Common myeloid progenitor, CD34-positive (primary cell): ENCODE results near the gene ARHGAP22.

Experiments
- CTCF ChIA-PET: fragments of 350-600 bp; sonication (Branson Sonifier 250); formaldehyde crosslinking; loops from one replicate; lab custom pipeline; 2021; ENCODE audit warnings: antibody characterized with exemption; lab: Charles Lee
- POLR2A ChIA-PET: fragments of 350-600 bp; sonication (Branson Sonifier 250); formaldehyde crosslinking; loops from one replicate; lab custom pipeline; 2021; ENCODE audit warnings: antibody characterized with exemption; lab: Charles Lee
- DNase-seq, 3 donors: peaks; one replicate each; pipeline versions ENCODE4 v3.0.0 to v3.0.0-alpha.2; 2013
- H3K27ac ChIP-seq, 2 experiments: 1 replicate in 1 of 2; 2 replicates in 1 of 2; pipeline ENCODE4 v1.7.0; 2013; ENCODE audit warnings: inconsistent platforms in 2 of 2, low read length in 2 of 2, mild to moderate bottlenecking in 2 of 2, low read depth in 1 of 2, moderate library complexity in 1 of 2; ENCODE audit not compliant: severe bottlenecking in 2 of 2, insufficient read depth in 1 of 2, poor library complexity in 1 of 2
- H3K27me3 ChIP-seq, 5 experiments: replicated peaks in 2 of 5; 1 replicate in 3 of 5; 2 replicates in 2 of 5; pipeline versions ENCODE4 v1.6.1 to v1.7.0; 2013; ENCODE audit warnings: low read length in 4 of 5, mild to moderate bottlenecking in 2 of 5, moderate library complexity in 2 of 5, inconsistent platforms in 1 of 5; ENCODE audit not compliant: insufficient read depth in 5 of 5, control insufficient read depth in 4 of 5
- H3K36me3 ChIP-seq, 4 experiments: 1 replicate in 2 of 4; 2 replicates in 2 of 4; pipeline versions ENCODE4 v1.6.1 to v1.7.0; 2013; ENCODE audit warnings: low read length in 3 of 4, control low read depth in 1 of 4, mild to moderate bottlenecking in 1 of 4; ENCODE audit not compliant: control insufficient read depth in 4 of 4, insufficient read depth in 4 of 4
- H3K4me1 ChIP-seq, 4 experiments: 1 replicate in 3 of 4; 2 replicates in 1 of 4; pipeline versions ENCODE4 v1.6.1 to v1.7.1; 2013; ENCODE audit warnings: low read length in 3 of 4, mild to moderate bottlenecking in 3 of 4, control low read depth in 1 of 4, inconsistent platforms in 1 of 4, moderate library complexity in 1 of 4; ENCODE audit not compliant: control insufficient read depth in 4 of 4, insufficient read depth in 4 of 4; ENCODE audit errors: control extremely low read depth in 1 of 4
- H3K4me3 ChIP-seq, 7 experiments: 1 replicate in 4 of 7; 2 replicates in 3 of 7; pipeline versions ENCODE4 v1.5.1 to v1.7.0; 2013; ENCODE audit warnings: mild to moderate bottlenecking in 7 of 7, low read length in 6 of 7, moderate library complexity in 6 of 7, inconsistent platforms in 2 of 7, low read depth in 2 of 7, control low read depth in 1 of 7; ENCODE audit not compliant: insufficient read depth in 4 of 7, control insufficient read depth in 1 of 7; ENCODE audit errors: extremely low read depth in 1 of 7
- H3K9me3 ChIP-seq, 5 experiments: 1 replicate in 4 of 5; 2 replicates in 1 of 5; pipeline versions ENCODE4 v1.6.1 to v1.7.1; 2013; ENCODE audit warnings: low read length in 4 of 5, mild to moderate bottlenecking in 2 of 5, inconsistent platforms in 1 of 5, low read depth in 1 of 5, moderate library complexity in 1 of 5; ENCODE audit not compliant: control insufficient read depth in 4 of 5, insufficient read depth in 2 of 5; ENCODE audit errors: control extremely low read depth in 1 of 5
- WGBS: methylation state at CpG from one replicate; pipeline ENCODE4 v1.1.5; 2013; ENCODE audit not compliant: insufficient coverage; 5-methylcytosine and 5-hydroxymethylcytosine counted together

The ARHGAP22 gene

GRCh38 chr10:48604039-48604990, 558 bp downstream of the ARHGAP22 start:
- ChIA-PET CTCF (interaction anchor here (2.7 to 8.7 kb wide), 4 partner anchors 11 to 52 kb away, joined by 11 to 173 read pairs (median 63); no protein-coding TSS in a partner anchor), POLR2A (no interaction called here)
- H3K9me3 ChIP-seq, result no peaks in the 10 kb centered on the region
- no peak for DNase-seq
- peaks cover 2 to 20% (median 6%) of the 10 kb centered on the region in 5 experiments for H3K27me3 ChIP-seq
- no peak overlapping the region for H3K27ac ChIP-seq
- 33% methylated on average over 35 of the region's 42 CpGs for WGBS
- peak overlapping the region in 6 of 7 experiments; percentile 15 to 70 (median 42) for H3K4me3 ChIP-seq
- H3K36me3 ChIP-seq, result no peaks in the 10 kb centered on the region
- peaks cover 0 to 28% (median 23%) of the 10 kb centered on the region in 4 experiments for H3K4me1 ChIP-seq

DNA sequence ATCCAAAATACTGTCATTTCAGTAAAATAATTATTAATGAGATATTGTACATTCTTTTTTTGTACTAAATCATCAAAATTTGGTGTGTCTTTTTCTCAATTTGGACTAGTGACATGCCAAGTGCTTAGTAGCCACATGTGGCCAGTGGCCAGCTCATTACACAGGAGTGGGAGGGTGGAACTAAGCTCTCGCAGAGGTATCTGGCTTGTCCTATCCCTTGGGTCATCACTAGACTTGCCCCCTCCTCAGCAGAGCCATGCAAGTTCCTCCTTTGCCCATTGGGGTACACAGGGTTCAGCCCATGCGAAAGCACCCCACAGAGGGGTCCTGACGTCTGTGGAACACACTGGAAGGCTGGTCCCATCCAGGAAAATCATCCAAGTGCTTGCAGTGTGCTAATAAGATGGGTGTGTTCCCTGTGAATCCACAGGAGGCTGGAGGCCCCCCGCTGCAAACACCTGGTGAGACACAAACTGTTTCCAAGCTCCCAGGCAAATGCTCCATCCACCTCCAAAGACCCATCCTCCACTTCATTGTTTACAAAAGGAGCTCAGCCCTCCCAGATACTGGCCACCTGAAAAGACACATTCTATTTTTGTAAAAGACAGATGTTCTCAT, 1.3 kb downstream of the ARHGAP22 start:
- CTCF ChIA-PET, result interaction anchor here (1.8 kb wide), 1 partner anchor 11 kb away, joined by 5 read pairs; no protein-coding TSS in a partner anchor
- 100% methylated on average over 3 of the region's 4 CpGs for WGBS
- POLR2A ChIA-PET, result no interaction called here

DNA sequence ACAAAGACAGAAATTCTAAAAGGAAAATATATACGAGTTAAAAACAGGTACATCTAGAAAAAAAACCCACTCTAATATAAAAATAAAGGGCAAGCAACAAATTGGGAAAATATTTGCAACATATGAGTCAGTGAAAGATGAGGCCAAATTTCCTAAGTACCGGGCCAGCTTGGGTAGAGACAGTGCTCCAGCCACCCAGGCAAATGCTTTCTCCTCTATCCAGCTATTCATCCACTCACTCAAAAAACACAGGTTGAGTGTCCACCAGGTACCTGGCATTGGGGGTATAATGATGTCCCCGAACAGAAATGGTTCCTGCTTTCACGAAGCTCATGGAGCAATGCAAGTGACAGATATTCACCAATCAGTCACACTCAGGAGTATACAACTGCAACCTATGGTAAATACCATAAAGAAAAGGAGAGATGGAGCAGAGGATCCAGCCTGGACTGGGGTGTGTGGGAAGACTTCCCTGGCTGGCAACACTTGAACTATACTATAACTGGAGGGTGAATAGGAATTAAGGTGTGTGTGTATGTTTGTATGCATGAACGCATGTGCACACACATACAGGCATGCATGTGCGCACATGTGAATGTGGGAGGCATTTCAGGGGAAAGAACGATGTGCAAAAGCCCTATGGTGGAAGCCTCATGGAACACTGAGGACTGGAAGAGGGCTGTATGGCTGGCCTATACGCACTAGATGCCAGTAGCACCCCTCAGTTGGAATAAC, 2.3 kb downstream of the ARHGAP22 start:
- CTCF ChIA-PET, result interaction anchor here (1.4 to 1.8 kb wide), 3 partner anchors 12 to 54 kb away, joined by 3 to 6 read pairs (median 5); no protein-coding TSS in a partner anchor
- no peak for DNase-seq
- H3K9me3 ChIP-seq, result no peaks in the 10 kb centered on the region
- no peak overlapping the region for H3K27ac ChIP-seq
- POLR2A ChIA-PET, result no interaction called here
- H3K4me3 ChIP-seq, result no peak overlapping the region
- H3K36me3 ChIP-seq, result no peaks in the 10 kb centered on the region
- WGBS, result 96% methylated on average over 4 of the region's 8 CpGs
- H3K27me3 ChIP-seq, result peaks cover 2 to 20% (median 6%) of the 10 kb centered on the region in 5 experiments
- peaks cover 0 to 25% (median 21%) of the 10 kb centered on the region in 4 experiments for H3K4me1 ChIP-seq

More for the DNA sequence above, 1.3 kb downstream of the ARHGAP22 start:
- no peak overlapping the region for H3K4me3 ChIP-seq
- H3K4me1 ChIP-seq, result peaks cover 0 to 28% (median 23%) of the 10 kb centered on the region in 4 experiments
- peaks cover 2 to 20% (median 6%) of the 10 kb centered on the region in 5 experiments for H3K27me3 ChIP-seq
- no peak for DNase-seq
- no peaks in the 10 kb centered on the region for H3K9me3 ChIP-seq
- H3K27ac ChIP-seq, result no peak overlapping the region
- no peaks in the 10 kb centered on the region for H3K36me3 ChIP-seq

- DNase-seq, result no peak
- H3K4me1 ChIP-seq, result peaks cover 0 to 17% (median 13%) of the 10 kb centered on the region in 4 experiments
- H3K27me3 ChIP-seq, result peaks cover 2 to 20% (median 6%) of the 10 kb centered on the region in 5 experiments
- no peak overlapping the region for H3K27ac ChIP-seq
- H3K4me3 ChIP-seq, result no peak overlapping the region
- no peaks in the 10 kb centered on the region for H3K36me3 ChIP-seq
- WGBS, result no CpG with 5 or more reads among the region's 1 CpG
- ChIA-PET POLR2A (no interaction called here), CTCF (interaction anchor here (1.4 to 1.8 kb wide), 3 partner anchors 13 to 55 kb away, joined by 3 to 6 read pairs (median 5); no protein-coding TSS in a partner anchor)
- H3K9me3 ChIP-seq, result no peaks in the 10 kb centered on the region
These were observed 3.1 kb downstream of the ARHGAP22 start for GRCh38 chr10:48601789-48602188.

DNA sequence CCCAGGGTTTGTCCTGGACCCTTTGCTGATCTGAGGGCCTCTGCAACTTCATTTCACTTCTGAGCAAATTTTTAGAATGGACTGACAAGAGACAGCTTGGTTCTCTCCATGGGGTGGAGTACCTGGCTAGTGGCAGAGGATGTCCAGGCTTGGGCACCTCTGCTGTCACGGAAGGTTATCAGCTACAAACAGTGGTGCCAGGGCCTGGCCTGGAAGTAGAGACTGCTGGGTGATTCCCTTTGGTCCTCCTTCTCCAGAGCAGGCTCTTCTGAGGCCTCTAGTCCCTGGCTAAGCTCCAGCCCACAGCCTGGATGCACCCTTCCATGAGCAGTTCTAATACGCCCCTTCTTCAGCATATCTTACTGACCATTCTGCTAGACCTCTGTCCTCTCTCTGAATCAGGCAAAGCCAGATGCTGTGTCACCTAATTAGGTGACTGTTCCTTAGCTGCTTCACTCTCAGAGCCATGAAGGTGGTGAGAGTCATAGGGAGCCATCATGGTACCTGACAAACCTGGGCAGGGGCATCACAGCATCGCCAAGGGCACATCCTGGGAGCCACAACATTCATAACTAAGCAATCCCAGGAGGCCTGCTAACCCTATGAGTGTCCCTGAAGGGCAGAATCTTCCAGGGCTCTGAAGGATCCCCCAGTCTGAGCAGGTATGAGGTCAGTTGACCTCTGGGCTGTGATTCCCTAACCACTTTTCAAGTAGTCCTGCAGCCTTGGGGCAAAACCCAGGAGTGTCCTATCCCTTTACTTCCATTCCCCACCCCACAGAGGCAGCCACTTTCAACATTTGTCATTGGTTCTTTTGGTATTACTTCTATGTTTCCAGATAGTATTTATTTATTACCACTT, 4.0 kb downstream of the ARHGAP22 start:
- Histone ChIP-seq H3K27me3 (peaks cover 2 to 20% (median 6%) of the 10 kb centered on the region in 5 experiments), H3K4me3 (no peak overlapping the region), H3K4me1 (peaks cover 0 to 12% (median 8%) of the 10 kb centered on the region in 4 experiments), H3K9me3 (no peaks in the 10 kb centered on the region), H3K36me3 (no peaks in the 10 kb centered on the region), H3K27ac (no peak overlapping the region)
- 86% methylated on average over 2 of the region's 3 CpGs for WGBS
- DNase-seq, result no peak
- ChIA-PET CTCF (interaction anchor here (1.0 to 1.4 kb wide), 2 partner anchors 32 to 55 kb away, joined by 3 read pairs; no protein-coding TSS in a partner anchor), POLR2A (no interaction called here)

DNA sequence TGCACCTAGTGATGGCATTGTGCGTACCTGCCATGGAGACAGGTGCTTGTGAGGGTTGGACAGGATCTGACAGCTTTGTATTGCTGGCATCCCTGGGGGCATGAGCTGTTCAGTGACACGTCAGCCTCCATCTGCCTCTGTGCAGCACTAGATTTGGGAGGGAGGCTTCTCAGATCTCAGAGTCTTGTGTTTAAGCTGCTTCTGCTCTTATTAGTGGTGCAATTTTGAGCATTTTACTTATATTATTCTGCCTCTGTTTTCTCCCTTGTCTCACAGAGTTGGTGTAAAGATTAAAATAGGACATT, 5.1 kb downstream of the ARHGAP22 start:
- H3K27ac ChIP-seq, result no peak overlapping the region
- no peak for DNase-seq
- H3K27me3 ChIP-seq, result peaks cover 0 to 19% (median 6%) of the 10 kb centered on the region in 5 experiments
- CTCF ChIA-PET, result interaction anchor here (0.9 kb wide), 1 partner anchor 38 kb away, joined by 3 read pairs; no protein-coding TSS in a partner anchor
- 100% methylated on average over 2 of the region's 2 CpGs for WGBS
- POLR2A ChIA-PET, result no interaction called here
- H3K36me3 ChIP-seq, result no peaks in the 10 kb centered on the region
- no peak overlapping the region for H3K4me3 ChIP-seq
- no peaks in the 10 kb centered on the region for H3K9me3 ChIP-seq
- peaks cover 0 to 7% (median 5%) of the 10 kb centered on the region in 4 experiments for H3K4me1 ChIP-seq
